ENCODE data around the gene FBLN2.

FBLN2 gene

DNA sequence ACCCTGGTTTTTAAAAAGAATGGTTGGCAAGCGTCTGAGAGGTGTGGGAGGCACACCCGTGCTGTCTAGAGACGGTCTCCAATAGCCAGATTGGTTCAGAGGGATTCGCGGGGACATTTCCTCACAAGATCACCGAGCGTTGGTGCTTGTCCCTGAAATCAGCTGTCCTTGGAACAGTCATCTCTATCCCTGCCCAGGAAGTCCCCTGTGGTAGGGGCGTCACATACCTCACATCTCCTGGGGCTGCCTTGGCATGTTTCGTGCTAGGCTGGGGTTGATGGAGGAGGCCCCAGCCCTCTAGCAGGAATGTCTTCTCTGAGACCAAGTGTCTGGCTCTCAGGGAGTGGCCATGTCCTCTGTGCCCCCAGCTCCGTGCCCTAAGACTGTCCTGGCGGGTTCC is 6.8 kb downstream of the FBLN2 start:
- WGBS (ENCODE audit: insufficient coverage) = 95% methylated on average over 10 of the region's 11 CpGs
- peaks cover 0 to 16% (median 6%) of the 10 kb centered on the region in 4 experiments for H3K4me1 ChIP-seq (ENCODE audit: control extremely low read depth in 1 of 4, control insufficient read depth in 4 of 4, insufficient read depth in 4 of 4, low read length in 3 of 4)
- H3K36me3 ChIP-seq (ENCODE audit: control insufficient read depth in 4 of 4, insufficient read depth in 4 of 4, low read length in 3 of 4) = no peaks in the 10 kb centered on the region
- H3K9me3 ChIP-seq (ENCODE audit: control extremely low read depth in 1 of 5, control insufficient read depth in 4 of 5, insufficient read depth in 2 of 5, low read depth in 1 of 5, low read length in 4 of 5) = no peaks in the 10 kb centered on the region
- no peaks in the 10 kb centered on the region for H3K27me3 ChIP-seq (replicated peaks in 2 of 5; ENCODE audit: control insufficient read depth in 4 of 5, insufficient read depth in 5 of 5, low read length in 4 of 5)
- CTCF ChIA-PET = no interaction called here
- H3K4me3 ChIP-seq (ENCODE audit: control insufficient read depth in 1 of 7, extremely low read depth in 1 of 7, insufficient read depth in 4 of 7, low read depth in 2 of 7, low read length in 6 of 7) = no peak overlapping the region
- DNase-seq = no peak
- POLR2A ChIA-PET = no interaction called here
- no peak overlapping the region for H3K27ac ChIP-seq (ENCODE audit: insufficient read depth in 1 of 2, low read depth in 1 of 2, low read length in 2 of 2, poor library complexity in 1 of 2, severe bottlenecking in 2 of 2)

DNA sequence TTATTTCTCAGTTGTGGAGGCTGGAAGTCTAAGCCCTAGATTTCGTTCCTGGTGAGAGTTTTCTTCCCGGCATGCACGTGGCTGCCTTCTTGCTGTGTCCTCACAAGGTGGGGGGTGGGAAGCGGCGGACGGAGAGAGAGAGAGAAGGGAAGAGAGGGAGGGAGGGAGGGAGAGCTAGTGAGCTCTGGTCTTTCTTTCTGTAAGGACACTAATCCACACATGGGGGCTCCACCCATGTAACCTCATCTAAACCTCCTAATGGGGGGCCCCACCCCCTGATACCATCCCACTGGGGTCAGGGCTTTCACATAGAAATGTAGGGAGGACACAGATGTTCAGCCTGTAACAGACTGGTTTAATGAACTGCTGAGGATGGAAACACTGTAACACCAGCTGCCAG is 7.3 kb downstream of the FBLN2 start:
- H3K9me3 ChIP-seq (ENCODE audit: control extremely low read depth in 1 of 5, control insufficient read depth in 4 of 5, insufficient read depth in 2 of 5, low read depth in 1 of 5, low read length in 4 of 5) = no peaks in the 10 kb centered on the region
- peaks cover 0 to 16% (median 5%) of the 10 kb centered on the region in 4 experiments for H3K4me1 ChIP-seq (ENCODE audit: control extremely low read depth in 1 of 4, control insufficient read depth in 4 of 4, insufficient read depth in 4 of 4, low read length in 3 of 4)
- no peak for DNase-seq
- WGBS (ENCODE audit: insufficient coverage) = 100% methylated on average over 1 of the region's 6 CpGs
- POLR2A ChIA-PET = no interaction called here
- no peaks in the 10 kb centered on the region for H3K36me3 ChIP-seq (ENCODE audit: control insufficient read depth in 4 of 4, insufficient read depth in 4 of 4, low read length in 3 of 4)
- CTCF ChIA-PET = no interaction called here
- no peaks in the 10 kb centered on the region for H3K27me3 ChIP-seq (replicated peaks in 2 of 5; ENCODE audit: control insufficient read depth in 4 of 5, insufficient read depth in 5 of 5, low read length in 4 of 5)
- H3K27ac ChIP-seq (ENCODE audit: insufficient read depth in 1 of 2, low read depth in 1 of 2, low read length in 2 of 2, poor library complexity in 1 of 2, severe bottlenecking in 2 of 2) = no peak overlapping the region
- H3K4me3 ChIP-seq (ENCODE audit: control insufficient read depth in 1 of 7, extremely low read depth in 1 of 7, insufficient read depth in 4 of 7, low read depth in 2 of 7, low read length in 6 of 7) = no peak overlapping the region

DNA sequence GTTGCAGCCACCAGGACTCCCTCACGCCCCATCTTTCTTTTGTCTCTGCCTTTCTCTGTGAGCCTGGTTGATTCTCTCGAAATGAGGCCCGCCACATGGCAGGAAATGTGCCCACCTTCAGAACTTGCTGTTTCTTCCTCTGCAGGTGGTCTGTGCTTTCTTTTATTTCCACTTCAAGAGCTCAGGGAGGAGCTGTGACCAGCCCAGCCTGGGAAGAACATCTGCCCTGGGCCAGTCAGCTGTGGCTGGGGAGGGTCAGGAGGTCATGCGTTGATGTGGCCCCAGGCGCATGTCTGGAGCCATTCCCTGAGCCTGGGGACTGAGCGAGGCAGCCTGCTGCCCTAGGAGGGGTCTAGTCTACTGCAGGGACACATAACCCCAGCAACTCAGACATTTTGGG is 8.0 kb downstream of the FBLN2 start:
- Histone ChIP-seq H3K36me3 (ENCODE audit: control insufficient read depth in 4 of 4, insufficient read depth in 4 of 4, low read length in 3 of 4) (no peaks in the 10 kb centered on the region), H3K4me1 (ENCODE audit: control extremely low read depth in 1 of 4, control insufficient read depth in 4 of 4, insufficient read depth in 4 of 4, low read length in 3 of 4) (peaks cover 0 to 23% (median 7%) of the 10 kb centered on the region in 4 experiments), H3K27ac (ENCODE audit: insufficient read depth in 1 of 2, low read depth in 1 of 2, low read length in 2 of 2, poor library complexity in 1 of 2, severe bottlenecking in 2 of 2) (no peak overlapping the region), H3K9me3 (ENCODE audit: control extremely low read depth in 1 of 5, control insufficient read depth in 4 of 5, insufficient read depth in 2 of 5, low read depth in 1 of 5, low read length in 4 of 5) (no peaks in the 10 kb centered on the region), H3K27me3 (replicated peaks in 2 of 5; ENCODE audit: control insufficient read depth in 4 of 5, insufficient read depth in 5 of 5, low read length in 4 of 5) (no peaks in the 10 kb centered on the region), H3K4me3 (ENCODE audit: control insufficient read depth in 1 of 7, extremely low read depth in 1 of 7, insufficient read depth in 4 of 7, low read depth in 2 of 7, low read length in 6 of 7) (no peak overlapping the region)
- POLR2A ChIA-PET = no interaction called here
- no peak for DNase-seq
- CTCF ChIA-PET = interaction anchor here (0.8 kb wide), 1 partner anchor 9 kb away, joined by 3 read pairs; no protein-coding TSS in a partner anchor
- 96% methylated on average over 6 of the region's 6 CpGs for WGBS (ENCODE audit: insufficient coverage)

DNA sequence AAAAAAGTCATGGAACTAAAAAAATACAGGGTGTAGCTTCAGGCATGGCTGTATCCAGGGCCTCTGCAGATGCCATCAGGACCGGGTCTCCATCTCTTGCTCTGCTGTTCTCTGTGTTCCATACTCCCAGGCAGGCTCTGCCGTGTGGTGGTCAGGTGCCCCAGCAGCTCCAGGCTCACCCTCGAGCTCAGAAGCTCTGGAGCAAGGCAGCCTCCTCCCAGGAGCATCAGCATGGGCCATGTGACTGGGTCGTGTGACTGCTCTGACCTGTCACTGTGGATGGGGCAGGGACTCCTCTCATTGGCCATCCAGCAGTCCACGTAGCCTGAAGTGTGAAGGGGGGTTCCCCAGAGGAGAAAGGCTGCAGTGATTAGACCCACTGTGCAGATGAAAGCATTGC is 8.5 kb downstream of the FBLN2 start:
- Histone ChIP-seq H3K4me3 (ENCODE audit: control insufficient read depth in 1 of 7, extremely low read depth in 1 of 7, insufficient read depth in 4 of 7, low read depth in 2 of 7, low read length in 6 of 7) (no peak overlapping the region), H3K36me3 (ENCODE audit: control insufficient read depth in 4 of 4, insufficient read depth in 4 of 4, low read length in 3 of 4) (no peaks in the 10 kb centered on the region), H3K27me3 (replicated peaks in 2 of 5; ENCODE audit: control insufficient read depth in 4 of 5, insufficient read depth in 5 of 5, low read length in 4 of 5) (no peaks in the 10 kb centered on the region), H3K27ac (ENCODE audit: insufficient read depth in 1 of 2, low read depth in 1 of 2, low read length in 2 of 2, poor library complexity in 1 of 2, severe bottlenecking in 2 of 2) (no peak overlapping the region), H3K9me3 (ENCODE audit: control extremely low read depth in 1 of 5, control insufficient read depth in 4 of 5, insufficient read depth in 2 of 5, low read depth in 1 of 5, low read length in 4 of 5) (no peaks in the 10 kb centered on the region), H3K4me1 (ENCODE audit: control extremely low read depth in 1 of 4, control insufficient read depth in 4 of 4, insufficient read depth in 4 of 4, low read length in 3 of 4) (peaks cover 0 to 28% (median 11%) of the 10 kb centered on the region in 4 experiments)
- POLR2A ChIA-PET = no interaction called here
- 98% methylated on average over 5 of the region's 5 CpGs for WGBS (ENCODE audit: insufficient coverage)
- CTCF ChIA-PET = interaction anchor here (0.8 kb wide), 1 partner anchor 9 kb away, joined by 3 read pairs; no protein-coding TSS in a partner anchor
- no peak for DNase-seq

DNA sequence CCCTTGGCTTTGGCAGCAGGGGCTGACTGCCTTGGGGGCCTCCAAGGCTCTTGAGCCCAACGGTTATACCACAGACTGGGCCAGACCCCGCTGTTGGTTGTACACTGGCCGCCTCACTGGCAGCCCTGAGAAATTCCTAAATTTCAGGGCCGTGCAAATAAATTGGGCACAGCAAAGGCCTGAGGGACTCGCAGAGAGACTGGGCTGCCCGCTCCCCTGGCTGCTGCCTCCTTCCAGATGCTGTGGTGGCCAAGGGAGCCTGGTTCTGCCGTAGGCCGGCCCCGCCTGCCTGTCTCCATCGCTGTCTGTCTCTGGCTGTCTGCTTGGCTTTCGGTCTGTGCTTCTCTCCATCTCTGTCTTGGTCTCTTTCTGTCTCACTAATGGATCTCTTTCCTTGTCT is 9.0 kb downstream of the FBLN2 start:
- no peak for DNase-seq
- ChIA-PET CTCF (no interaction called here), POLR2A (interaction anchor here (0.5 kb wide), 1 partner anchor 180 kb away, joined by 3 read pairs; no protein-coding TSS in a partner anchor)
- 95% methylated on average over 11 of the region's 11 CpGs for WGBS (ENCODE audit: insufficient coverage)
- Histone ChIP-seq H3K4me3 (ENCODE audit: control insufficient read depth in 1 of 7, extremely low read depth in 1 of 7, insufficient read depth in 4 of 7, low read depth in 2 of 7, low read length in 6 of 7) (no peak overlapping the region), H3K27ac (ENCODE audit: insufficient read depth in 1 of 2, low read depth in 1 of 2, low read length in 2 of 2, poor library complexity in 1 of 2, severe bottlenecking in 2 of 2) (no peak overlapping the region), H3K9me3 (ENCODE audit: control extremely low read depth in 1 of 5, control insufficient read depth in 4 of 5, insufficient read depth in 2 of 5, low read depth in 1 of 5, low read length in 4 of 5) (no peaks in the 10 kb centered on the region), H3K36me3 (ENCODE audit: control insufficient read depth in 4 of 4, insufficient read depth in 4 of 4, low read length in 3 of 4) (no peaks in the 10 kb centered on the region), H3K27me3 (replicated peaks in 2 of 5; ENCODE audit: control insufficient read depth in 4 of 5, insufficient read depth in 5 of 5, low read length in 4 of 5) (no peaks in the 10 kb centered on the region), H3K4me1 (ENCODE audit: control extremely low read depth in 1 of 4, control insufficient read depth in 4 of 4, insufficient read depth in 4 of 4, low read length in 3 of 4) (peaks cover 0 to 33% (median 14%) of the 10 kb centered on the region in 4 experiments)

DNA sequence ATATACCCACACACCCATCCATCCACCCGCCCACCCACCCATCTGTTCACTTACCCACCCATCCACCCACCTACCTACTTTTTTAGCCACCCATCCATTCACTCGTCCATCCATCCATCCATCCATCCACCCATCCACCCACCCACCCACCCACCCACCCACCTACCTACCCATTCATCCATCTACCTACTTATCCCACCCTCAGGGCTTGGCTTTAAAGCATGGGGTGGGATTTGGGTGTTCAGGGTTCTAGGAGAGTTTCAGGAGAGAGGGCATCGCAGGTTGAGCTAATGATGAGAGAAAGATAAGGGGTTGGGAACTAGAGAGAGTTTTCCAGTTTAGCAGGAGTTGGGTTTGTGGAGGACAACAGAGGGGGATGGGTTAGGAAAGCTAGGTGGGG is 9.7 kb downstream of the FBLN2 start:
- Histone ChIP-seq H3K27me3 (replicated peaks in 2 of 5; ENCODE audit: control insufficient read depth in 4 of 5, insufficient read depth in 5 of 5, low read length in 4 of 5) (no peaks in the 10 kb centered on the region), H3K4me3 (ENCODE audit: control insufficient read depth in 1 of 7, extremely low read depth in 1 of 7, insufficient read depth in 4 of 7, low read depth in 2 of 7, low read length in 6 of 7) (no peak overlapping the region), H3K36me3 (ENCODE audit: control insufficient read depth in 4 of 4, insufficient read depth in 4 of 4, low read length in 3 of 4) (no peaks in the 10 kb centered on the region), H3K27ac (ENCODE audit: insufficient read depth in 1 of 2, low read depth in 1 of 2, low read length in 2 of 2, poor library complexity in 1 of 2, severe bottlenecking in 2 of 2) (no peak overlapping the region), H3K4me1 (ENCODE audit: control extremely low read depth in 1 of 4, control insufficient read depth in 4 of 4, insufficient read depth in 4 of 4, low read length in 3 of 4) (peaks cover 0 to 39% (median 14%) of the 10 kb centered on the region in 4 experiments), H3K9me3 (ENCODE audit: control extremely low read depth in 1 of 5, control insufficient read depth in 4 of 5, insufficient read depth in 2 of 5, low read depth in 1 of 5, low read length in 4 of 5) (no peaks in the 10 kb centered on the region)
- WGBS (ENCODE audit: insufficient coverage) = 100% methylated on average over 1 of the region's 3 CpGs
- CTCF ChIA-PET = interaction anchor here (1.0 to 1.8 kb wide), 3 partner anchors 7 to 91 kb away, joined by 3 to 7 read pairs (median 4); no protein-coding TSS in a partner anchor
- DNase-seq = no peak
- POLR2A ChIA-PET = no interaction called here

DNA sequence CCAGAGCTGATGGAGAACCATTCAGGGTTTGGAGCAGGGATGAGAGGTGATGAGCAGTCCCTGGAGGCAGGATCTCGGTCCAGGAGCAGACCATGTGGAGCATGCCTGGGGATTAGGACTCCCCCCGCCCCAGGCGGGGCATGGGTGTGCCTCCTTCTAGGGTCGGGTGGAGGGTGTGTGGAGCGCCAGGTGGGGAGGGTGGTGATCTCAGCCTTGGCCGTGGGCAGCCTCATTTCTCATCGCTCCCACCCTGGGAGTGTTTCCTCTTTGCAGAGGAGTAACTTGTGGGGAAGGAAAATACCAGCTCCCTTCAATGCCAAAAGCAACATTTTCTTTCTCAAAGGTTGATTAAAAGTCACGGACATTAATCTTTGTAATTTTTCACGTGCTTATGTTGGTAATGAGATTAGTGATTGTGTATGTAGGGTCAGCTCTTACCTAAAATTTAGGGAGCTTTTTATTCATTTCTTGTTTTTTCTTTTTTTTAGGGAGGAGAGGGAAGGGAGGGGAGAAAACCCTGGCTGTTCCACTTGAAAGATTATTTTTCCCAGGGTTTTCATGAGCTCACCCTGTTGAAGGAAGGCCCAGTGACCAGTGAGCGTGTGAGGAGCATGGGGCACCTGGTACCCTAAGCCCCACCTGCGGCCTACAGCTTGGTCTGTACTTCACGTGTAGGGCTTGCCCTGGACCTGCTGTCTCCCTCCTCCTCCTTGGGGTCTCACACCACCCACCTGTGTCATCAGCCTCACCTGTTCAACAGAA is 11.0 kb downstream of the FBLN2 start:
- no peaks in the 10 kb centered on the region for H3K27me3 ChIP-seq (replicated peaks in 2 of 5; ENCODE audit: control insufficient read depth in 4 of 5, insufficient read depth in 5 of 5, low read length in 4 of 5)
- ChIA-PET CTCF (interaction anchor here (0.9 to 1.8 kb wide), 8 partner anchors 9 to 91 kb away, joined by 3 to 7 read pairs (median 4); no protein-coding TSS in a partner anchor), POLR2A (interaction anchor here (0.5 kb wide), 1 partner anchor 27 kb away, joined by 6 read pairs; no protein-coding TSS in a partner anchor)
- whole genome bisulfite sequencing (ENCODE audit: insufficient coverage) = 74% methylated on average over 6 of the region's 12 CpGs
- H3K4me1 ChIP-seq (ENCODE audit: control extremely low read depth in 1 of 4, control insufficient read depth in 4 of 4, insufficient read depth in 4 of 4, low read length in 3 of 4) = peaks cover 0 to 46% (median 14%) of the 10 kb centered on the region in 4 experiments
- H3K4me3 ChIP-seq (ENCODE audit: control insufficient read depth in 1 of 7, extremely low read depth in 1 of 7, insufficient read depth in 4 of 7, low read depth in 2 of 7, low read length in 6 of 7) = no peak overlapping the region
- H3K9me3 ChIP-seq (ENCODE audit: control extremely low read depth in 1 of 5, control insufficient read depth in 4 of 5, insufficient read depth in 2 of 5, low read depth in 1 of 5, low read length in 4 of 5) = no peaks in the 10 kb centered on the region
- DNase-seq = no peak
- H3K27ac ChIP-seq (ENCODE audit: insufficient read depth in 1 of 2, low read depth in 1 of 2, low read length in 2 of 2, poor library complexity in 1 of 2, severe bottlenecking in 2 of 2) = no peak overlapping the region
- no peaks in the 10 kb centered on the region for H3K36me3 ChIP-seq (ENCODE audit: control insufficient read depth in 4 of 4, insufficient read depth in 4 of 4, low read length in 3 of 4)
